NCI-H1930 (cell line): Measurements from ENCODE around the gene TMEM236.

ENCODE experiments used
- DNase-seq, 2 experiments: peaks; one replicate each; lab custom pipeline; 2025; lab: John Stamatoyannopoulos, UW

TMEM236 gene

GRCh38 chr10:17740668-17741067 lies 11.3 kb upstream of the TMEM236 start:
- DNase-seq = no peak

GRCh38 chr10:17742918-17743317 lies 9.1 kb upstream of the TMEM236 start:
- DNase-seq = no peak

DNA sequence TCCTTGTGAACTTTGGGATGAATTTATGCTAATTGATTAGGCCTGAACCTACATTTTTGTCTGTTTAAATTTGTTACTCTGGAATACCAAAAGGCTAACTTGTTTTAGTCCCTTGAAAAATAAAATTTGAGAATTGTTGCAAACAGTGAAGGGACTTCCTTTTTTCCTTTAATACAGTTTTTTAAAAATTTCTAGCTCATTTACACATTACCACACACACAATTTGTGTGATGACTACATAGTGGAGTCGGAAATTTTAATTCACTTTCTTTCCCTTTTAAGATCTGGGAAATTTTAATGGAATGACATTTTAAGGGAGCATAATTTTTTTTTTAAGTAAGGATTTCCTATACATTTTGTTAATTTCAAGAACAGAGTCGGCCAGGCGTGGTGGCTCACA lies 8.6 kb upstream of the TMEM236 start:
- no peak for DNase-seq

- no peak for DNase-seq
Measured at GRCh38 chr10:17744341-17744861, 7.6 kb upstream of the TMEM236 start.

DNA sequence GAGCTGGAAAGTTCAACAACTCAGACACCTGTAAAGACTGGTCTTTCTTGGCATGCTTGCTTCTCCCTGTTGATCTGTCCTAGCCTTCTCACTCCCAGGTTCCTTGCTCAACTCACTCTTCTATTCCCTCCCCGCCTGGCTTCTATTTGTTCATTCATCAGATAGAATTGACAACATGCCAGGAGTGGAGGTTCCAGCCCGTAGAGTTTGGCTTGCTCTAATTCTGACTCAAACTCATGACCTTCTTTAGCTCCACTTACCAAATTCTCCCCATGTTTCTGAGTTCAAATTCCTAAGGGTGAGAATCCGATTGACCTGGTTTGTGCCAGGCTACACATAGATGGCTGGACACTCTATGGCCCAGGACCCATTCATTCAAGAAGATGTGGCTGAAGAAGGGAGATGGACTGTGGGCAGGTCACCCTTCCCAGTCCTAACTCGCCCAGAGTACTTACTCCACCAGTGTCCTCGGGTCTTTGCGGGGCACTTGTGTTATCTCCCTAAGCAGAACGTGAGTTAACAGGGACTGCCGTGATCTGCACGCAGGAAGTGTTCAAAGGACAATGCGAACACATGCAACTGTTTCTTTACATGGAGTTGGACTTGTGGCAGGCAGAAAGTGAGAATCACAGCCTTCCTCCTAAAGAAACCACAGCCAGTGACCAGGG lies 4.0 kb upstream of the TMEM236 start:
- no peak for DNase-seq

DNA sequence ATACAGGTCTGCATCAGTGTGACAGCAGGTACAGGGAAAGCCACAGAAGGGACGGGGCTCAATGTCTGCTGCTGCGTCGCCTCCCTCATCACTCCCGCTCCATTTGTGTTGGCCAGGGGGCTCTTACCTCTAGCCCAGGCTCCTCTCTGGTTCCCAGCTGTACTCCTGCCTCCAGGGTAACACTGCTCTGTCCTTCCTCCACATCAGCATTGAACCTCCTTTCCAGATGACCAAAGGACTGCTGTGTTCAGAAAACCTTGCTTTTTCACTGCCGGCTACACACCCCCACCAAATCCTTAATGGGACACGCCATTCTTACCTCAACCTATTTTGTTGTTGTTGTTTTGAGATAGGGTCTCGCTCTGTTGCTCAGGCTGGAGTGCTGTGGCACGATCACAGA lies 2.1 kb upstream of the TMEM236 start:
- no peak for DNase-seq

DNA sequence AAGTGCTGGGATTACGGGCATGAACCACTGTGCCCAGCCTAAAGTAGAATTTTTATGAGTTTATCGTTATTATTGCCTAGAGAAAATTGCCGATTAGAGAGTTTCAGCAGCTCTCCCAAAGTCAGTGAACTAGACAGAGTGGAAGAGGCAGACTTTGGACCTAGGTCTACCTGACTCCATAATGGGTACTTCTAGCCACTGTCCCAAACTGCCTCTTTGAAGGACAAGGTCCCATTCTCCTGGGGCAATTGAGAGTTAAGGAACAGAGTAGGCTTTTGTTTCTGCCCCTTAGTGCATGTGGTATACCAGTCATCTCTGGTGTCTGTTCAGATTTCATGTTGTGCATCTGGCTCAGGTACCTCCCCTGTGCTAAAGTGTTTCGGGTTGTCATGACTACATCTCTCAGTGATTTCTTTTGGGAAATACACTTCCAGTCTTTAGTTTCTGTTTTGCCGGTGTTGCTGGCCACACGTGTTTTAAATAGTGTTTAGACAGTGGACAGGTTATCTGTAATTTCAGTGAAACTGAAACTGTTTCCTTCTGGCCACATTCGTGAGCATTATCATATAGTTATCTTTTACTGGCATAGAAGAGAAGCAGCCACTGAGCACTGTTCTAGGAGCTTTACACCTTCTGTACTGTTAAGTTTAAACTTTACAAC lies 4.7 kb downstream of the TMEM236 start:
- DNase-seq = no peak

GRCh38 chr10:17758200-17758599 lies 6.2 kb downstream of the TMEM236 start:
- DNase-seq = no peak

DNA sequence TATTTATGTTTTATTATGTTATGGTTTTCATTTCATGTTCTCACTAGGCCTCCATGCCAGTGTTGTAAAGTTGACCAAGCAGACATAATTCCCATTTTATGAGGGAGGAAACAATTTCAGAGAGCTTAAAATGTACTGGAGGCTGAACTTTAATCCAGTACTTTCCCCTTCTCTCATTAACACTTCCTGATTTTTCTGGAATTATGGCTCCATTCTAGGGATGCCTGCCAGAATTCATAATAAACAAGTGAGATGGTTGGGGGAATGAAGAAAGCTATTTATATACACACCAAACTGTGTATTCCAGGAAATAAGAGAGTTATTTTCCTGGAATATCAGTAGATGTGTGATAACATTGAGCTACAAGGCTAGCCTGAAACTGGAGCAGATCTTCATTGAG lies 6.9 kb downstream of the TMEM236 start:
- DNase-seq = no peak

DNA sequence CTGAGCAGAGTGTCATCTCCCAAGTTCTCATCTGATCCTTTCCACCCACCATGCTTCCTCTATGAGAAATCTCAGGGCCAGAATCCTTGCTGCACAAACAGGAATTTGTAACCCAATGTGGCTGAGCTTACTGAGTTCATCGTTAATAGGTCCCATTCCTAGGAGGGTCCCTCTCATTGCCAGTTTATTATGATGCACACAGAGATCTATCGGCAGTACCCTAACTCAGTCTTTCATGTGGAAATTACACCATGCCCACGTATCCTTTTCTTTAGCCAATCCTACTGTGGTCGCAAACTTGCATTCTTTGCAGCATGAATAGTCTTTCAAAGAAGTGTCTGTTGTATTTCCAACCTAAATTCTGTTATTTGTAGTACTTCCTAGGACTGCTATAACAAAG lies 12.1 kb downstream of the TMEM236 start:
- DNase-seq = no peak

DNA sequence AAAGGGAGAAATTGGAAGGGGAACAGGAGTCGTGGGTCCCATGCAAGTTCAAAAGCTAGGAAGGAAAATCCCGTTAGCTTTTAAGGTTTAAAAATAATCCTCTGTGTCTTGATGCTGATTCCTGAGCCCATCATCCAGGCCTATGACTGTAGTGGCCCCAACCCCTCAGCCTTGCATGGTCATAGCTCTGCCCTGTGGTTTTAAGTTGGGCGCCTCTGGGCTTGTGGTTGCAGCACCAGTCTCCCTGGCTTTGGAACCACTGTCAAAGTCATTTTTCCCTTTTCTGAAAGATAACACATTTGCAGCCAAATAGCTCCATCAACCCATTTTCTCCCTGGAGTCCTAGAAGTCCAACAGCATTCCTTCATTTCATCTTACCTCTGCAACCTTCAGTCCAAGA lies 13.6 kb downstream of the TMEM236 start:
- no peak for DNase-seq

DNA sequence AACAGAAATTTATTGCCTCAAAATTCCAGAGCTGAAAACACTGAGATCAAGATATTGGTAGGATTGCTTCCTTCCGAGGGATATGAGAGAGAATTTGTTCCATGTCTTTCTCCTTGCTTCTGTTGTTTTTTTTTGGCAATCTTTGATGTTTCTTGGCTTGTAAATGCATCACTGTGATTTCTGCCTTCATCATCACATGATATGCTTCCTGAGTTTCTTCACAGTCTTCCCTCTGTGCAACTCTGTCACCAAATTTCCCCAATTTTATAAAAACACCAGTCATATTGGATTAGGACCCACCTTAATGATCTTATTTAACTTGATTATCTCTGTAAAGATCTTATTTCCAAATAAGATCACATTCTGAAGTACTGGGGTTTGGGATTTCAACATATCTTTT lies 14.7 kb downstream of the TMEM236 start:
- DNase-seq = no peak

DNA sequence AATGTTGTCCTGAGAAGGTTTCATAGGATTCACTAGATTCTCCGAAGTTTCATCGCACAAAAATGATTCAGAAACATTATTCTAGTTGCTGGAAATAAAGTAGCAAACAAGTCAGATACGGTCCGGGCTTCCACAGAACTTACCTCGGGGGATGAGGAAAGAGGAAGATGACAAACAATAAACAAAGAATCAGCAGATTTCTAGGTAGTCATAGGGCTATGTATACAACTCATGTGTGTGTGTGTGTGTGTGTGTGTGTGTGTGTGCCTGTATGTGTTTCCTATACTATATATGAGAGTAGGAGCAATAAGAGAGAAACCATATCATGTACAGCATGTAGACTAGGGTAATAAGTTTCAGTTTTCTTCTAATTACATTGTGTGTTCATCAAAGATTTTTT lies 16.5 kb downstream of the TMEM236 start:
- DNase-seq = no peak

- no peak for DNase-seq
Measured at GRCh38 chr10:17768957-17769356, 17.0 kb downstream of the TMEM236 start.

GRCh38 chr10:17771017-17771416 lies 19.0 kb downstream of the TMEM236 start:
- DNase-seq = no peak

GRCh38 chr10:17779784-17780183 lies 27.8 kb downstream of the TMEM236 start:
- DNase-seq = no peak

GRCh38 chr10:17780727-17781126 lies 28.7 kb downstream of the TMEM236 start:
- no peak for DNase-seq

DNA sequence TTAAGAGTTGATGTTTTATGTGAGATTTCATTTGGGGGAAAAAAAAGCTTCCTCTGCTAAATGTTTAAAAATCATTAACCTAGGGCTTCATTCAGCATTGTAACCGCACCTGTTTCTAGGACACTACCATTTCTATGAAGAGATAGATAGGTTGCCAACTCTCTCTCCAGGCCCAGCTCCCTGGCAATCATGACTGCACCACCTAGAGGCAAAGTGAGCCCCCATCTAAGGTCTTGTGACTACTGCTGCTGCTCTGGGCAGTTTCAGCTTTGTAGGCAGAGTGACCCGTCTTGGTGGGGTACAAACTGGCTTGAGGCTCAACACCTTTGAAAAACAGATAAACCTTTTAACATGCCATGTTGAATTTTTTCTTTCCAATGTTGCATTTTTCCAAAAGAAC lies 29.9 kb downstream of the TMEM236 start:
- DNase-seq = no peak

GRCh38 chr10:17782921-17783665 lies 31.1 kb downstream of the TMEM236 start:
- no peak for DNase-seq

DNA sequence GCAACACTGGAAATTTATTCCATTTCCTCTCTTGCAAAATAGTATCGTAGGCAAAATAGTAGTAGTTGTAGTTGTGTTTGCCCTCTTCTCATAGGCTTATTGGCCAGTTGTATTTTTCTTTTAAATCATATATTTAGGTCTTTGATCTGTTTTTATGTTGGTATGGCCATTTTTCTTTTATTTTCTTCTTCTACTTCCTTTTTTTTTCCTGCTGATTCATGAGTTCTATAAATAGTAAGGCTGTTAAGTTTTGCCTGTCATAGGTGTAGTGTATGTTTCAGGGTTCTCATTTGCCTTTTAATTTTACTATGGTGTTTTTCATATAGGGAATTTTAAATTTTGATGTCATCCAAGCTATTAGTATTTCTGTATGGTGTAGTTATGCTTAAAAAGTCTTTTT lies 31.8 kb downstream of the TMEM236 start:
- DNase-seq = no peak

DNA sequence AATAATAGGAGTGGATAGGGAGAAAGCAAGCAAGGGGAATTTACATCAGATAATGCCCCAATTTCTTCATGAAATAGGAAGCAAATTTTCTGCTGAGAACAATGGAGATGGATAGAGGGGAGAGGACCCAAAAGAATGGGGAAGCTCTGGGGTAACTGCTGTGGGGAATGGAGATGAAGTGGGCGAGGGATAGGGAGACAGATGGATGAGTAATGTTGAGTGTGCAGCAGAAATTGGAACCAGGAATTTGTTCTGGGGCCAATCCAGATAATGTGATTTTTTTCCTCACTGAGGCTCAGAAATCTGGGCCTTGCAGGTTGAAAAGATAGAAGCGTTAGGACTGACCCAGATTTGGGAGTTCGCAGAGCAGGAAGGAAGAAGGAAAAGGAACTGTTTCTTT lies 32.7 kb downstream of the TMEM236 start:
- no peak for DNase-seq

DNA sequence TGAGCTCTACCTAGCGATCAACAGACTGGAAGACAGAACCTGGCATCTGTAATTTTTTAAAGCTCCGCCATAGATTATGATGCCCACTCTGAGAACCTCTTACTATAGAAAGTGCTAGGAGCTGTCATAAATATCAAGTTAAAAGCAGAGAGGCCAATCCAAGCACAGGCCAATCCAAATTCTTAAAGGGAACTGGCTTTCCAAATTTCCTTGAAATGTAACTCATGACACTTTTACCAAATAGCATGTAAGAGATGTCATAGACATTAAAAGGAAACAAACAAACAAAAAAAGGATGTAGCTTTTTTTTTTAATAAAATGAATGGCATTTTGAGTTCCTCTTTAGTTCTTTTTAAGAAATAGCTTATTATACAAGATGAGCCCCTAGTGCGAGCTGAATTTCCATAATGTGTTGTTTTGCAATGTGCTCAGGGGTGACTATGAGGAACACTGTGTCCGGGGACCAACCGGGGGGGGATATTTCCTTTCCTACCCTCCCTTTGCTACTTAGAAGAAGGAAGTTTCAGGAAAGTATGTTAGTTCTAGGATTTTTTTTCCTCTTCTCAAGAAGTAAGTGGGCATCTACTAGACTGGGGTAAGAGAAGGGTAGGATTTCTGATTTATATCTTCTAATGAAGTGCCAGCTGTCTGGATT lies 33.4 kb downstream of the TMEM236 start:
- DNase-seq = no peak
